ENCODE data around the gene ASPHD2. TPM values are rescaled to one million over a fixed set of nuclear protein-coding genes. Genes with fewer than 3 reads are reported as not detected.

ASPHD2 gene
- total RNA-seq, 1 donor from 2014 or later, result 2.1 TPM

DNA sequence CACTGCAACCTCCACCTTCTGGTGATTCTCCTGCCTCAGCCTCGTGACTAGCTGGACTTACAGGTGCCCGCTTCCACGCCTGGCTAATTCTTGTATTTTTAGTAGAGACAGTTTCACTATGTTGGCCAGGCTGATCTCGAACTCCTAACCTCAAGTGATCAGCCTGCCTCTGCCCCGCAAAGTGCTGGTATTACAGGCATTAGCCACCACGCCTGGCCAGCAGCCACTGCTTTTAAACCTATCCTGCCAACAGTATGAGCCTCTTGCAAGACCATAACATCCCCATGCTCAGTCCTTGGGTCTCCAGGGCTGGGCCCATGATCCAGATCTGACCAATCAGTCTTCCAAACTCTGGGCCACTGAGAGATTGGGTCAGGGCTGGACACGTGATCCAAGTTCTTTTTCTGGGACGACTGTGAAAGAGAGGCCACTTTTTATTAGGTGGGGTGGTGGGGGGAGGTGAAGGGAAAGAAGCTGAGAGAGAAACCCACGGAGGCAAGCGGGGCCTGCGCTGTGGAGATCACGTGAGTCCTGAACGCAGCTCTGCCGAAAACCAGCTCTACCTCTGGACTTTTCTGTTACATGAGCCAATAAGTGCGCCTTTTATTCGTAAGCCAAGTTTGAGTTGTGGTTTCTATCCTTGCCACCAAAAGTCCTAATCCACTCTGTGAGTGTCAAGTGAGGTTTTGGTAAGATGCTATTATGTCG is 17.9 kb downstream of the ASPHD2 start:
- ATAC-seq, result no peak

DNA sequence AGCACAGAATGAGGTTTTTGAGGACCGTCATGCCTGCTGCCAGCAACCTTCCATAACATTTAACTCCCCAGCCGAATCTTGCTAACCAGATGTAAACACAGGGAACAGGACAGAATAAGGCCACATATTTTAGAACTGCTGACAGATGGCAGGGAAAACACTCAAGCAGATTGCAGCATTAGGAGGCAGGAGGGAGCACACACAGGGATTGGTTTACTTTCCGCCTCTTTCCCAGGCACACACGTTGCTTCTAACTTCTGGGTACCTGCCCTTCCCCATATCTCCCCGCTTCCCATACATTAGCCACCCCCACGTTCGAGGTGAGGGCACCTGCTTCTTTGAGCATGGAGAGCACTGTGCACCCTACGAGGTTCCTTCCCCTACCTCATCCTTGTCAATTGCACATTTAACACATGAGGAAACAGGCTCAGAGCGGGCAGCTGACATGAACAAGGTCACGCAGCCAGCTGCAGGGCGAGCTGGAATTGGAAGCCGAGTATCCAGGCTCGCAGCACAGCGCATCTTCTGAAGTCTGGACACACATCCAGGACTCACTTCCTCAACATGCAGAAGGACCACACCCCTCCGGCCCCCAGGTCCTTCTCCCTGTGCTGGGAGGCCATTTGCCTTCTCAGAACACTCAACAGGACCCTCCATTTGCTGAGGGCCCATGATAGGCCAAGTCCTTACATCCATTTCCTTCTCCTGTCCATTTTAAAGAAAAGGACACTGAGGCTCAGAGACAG is 18.7 kb downstream of the ASPHD2 start:
- no peak for ATAC-seq

DNA sequence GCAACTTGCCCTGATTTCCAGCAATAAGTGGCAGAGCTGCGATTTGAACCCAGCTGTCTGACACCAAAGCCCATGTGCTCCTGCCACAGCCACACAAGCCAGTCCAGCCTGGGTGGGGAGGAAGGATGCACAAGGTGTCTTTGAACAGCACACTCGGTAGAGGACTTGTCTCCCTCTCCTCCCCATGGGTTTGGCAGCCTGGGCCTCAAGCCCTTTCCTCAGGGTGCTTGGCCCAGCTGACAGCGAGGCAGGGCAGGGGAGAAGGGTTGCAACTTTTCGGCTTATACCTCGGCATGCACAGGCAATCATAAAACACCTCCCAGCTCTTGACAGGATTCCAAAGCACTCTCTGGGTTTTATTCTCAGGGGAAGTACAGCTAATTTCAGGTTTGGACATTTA is 19.3 kb downstream of the ASPHD2 start:
- no peak for ATAC-seq

DNA sequence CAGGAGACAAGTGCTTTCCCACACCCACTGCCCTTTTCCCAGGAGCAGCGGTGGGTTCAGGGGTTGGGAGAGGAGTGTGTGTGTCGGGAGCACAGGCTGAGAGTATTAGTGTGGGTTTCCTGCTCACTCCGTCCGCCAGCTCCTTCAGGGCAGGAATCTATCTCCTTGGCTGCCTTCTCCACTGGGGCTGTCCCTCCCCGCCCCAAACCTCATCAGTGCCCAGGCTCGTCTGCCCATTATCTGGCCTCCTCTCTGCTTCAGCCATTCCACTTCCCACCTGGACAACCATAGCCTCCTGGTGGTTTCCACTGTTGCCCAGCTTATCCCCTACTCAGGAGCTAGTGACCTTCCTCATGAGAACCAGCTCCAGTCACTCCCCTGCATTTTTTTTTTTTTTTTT is 19.9 kb downstream of the ASPHD2 start:
- no peak for ATAC-seq

DNA sequence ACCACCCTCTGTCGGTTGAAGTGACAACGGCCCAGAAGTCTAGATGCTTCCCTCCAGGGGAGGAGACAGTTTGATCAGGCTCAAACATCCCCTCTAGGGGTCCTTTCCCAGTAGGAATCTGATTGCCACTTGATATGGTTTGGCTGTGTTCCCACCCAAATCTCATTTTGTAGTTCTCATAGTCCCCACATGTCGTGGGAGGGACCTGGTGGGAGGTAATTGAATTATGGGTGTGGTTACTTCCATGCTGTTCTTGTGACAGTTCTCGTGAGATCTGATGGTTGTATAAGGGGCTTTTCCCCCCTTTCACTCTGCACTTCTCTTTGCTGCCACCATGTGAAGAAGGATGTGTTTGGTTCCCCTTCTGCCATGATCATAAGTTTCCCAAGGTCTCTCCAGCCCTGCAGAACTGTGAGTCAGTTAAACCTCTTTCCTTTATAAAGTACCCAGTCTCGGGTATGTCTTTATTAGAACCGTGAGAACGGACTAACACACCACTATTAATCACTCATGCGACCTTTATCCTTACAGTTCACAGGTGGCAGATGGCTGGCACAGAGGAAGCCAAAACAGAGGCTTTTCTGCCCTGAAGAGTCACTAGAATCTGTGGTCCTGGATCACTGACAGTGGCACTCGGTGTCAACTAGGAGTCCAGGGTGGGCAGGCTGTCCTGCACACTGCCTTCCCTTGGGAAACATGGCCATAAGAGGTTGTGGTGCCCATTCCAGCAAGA is 21.6 kb downstream of the ASPHD2 start:
- no peak for ATAC-seq

DNA sequence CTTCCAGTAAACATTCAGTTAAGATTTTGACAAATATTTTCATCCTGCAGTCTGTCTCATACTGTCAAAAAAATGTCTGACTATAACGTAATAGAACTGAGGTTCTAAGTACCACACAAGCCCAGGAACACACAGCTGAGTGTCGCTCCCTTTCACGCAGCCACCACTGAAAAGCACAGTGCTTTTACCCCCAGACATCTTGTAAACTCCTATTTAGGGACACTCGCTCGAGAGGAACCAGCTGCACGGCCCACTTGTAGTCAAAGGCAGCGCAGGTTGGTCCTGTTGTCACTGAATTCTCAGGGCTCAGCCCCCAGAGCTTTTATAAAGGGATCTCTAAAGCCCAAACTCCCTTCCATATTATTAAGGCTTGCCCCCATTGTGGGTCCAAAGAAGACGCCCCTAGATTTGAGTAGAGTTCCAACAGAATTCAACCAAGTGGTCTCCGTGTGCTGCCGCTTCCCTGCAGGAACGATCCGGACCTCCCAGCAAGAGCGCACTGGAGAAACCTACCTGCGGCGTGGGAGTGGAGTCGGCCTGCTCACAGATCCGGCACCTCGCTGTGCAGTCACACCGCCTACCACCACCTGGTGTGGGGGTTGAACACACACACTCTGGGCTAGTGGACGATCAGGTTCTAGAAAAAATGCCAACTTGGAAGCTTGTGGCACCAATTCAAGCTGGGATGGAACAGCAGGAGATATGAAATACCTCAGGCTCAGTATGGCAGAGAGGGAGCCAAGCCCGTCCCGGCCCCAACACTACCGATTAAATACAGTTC is 23.4 kb downstream of the ASPHD2 start:
- ATAC-seq, result no peak

DNA sequence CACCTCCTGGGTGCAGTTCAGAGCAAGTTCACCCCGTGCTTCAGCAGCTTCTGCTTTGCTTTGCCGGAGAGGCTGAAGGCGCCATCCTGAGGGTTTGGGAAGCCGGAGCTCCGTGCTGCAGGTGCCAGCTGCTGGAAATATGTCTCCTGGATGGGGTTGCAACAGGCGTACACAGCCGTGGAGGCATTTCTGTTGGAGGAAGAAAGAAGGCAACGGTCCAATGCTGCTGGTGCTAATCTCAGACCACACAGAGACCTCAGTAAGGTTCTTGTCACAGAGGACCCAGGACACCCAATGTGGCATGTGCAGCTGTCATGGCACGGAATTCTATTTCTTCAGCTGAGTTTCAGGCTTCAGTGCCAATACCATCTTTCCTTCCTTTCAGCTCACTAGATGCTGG is 24.2 kb downstream of the ASPHD2 start:
- no peak for ATAC-seq

DNA sequence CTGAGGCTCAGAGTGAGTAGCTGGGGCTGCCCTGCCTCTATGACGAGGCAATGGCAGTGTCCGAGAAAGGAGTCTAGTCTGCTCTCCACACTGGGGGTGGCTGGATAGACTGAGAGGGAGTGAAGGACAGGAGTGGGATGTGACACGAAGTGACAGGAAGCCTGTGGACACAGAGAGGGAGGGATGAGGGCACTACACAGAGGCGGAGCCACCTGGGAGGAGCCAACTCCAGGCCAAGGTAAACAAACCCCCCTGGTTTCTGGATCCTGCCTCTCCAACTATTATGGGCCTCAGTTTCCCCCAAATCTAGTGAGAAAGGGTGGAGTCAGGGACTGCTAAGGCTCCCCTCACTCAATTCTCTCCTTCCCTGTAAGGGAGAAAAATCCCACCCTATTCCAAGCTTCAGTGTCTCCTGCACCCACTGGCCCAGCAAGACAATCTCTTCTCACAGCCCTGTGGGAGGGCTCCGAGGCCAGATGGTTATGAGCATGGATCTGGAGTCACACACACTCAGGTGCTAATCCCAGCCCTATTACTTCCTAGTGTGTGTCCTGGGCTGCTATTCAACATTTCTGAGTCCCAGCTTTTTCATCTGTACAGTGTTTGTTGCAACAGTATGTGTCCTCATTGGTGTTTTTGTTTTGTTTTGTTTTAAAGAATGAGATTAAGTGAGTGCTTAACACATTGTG is 24.9 kb downstream of the ASPHD2 start:
- peak; percentile 10 for ATAC-seq

DNA sequence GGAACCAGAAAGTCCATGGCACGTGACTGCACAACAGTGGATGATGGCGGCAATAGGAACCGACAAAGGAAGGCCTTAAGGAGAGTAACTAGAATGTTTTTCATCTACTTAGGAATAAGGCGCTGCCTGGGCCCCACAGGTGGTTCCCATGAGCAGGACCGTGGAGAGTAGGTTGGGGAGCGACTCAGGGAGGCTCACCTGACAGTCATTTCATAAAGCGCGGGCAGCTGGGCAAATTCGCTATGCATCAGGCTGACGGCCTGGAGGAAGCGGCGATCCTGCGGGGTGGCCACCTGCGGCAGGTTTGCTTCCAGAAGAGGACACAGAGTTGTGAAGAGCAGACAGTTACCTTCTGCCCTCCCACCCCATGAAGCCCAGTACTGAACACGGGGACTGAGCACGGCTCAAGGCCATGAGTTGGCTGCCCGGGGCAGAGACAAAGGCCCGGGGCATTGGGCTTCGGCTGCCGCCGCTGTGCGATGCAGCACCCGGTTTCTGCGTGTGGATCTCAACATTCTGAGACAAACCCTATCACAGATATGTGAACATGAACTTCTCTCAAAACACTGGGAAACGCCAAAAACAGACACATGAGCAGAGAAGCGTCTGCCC is 28.7 kb downstream of the ASPHD2 start:
- no peak for ATAC-seq

DNA sequence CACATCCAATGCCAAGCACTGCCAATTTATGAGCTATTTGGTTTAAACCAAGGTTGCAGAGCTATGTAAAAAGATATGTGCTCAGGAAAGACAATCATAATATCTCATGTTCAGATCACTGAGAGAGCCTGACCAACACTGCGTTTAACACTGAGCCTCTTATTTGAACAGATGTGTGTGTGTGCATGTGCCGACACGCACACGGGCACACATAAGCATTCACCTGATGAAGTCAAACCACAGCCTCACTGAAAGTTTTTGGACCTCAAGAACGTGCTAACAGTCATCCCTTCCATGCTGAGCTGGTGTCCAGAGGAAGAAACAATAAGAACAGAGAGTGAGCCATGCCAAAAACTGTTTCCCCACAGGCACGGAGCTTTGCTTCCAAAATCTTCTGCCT is 31.1 kb downstream of the ASPHD2 start:
- ATAC-seq, result peak; percentile 30

DNA sequence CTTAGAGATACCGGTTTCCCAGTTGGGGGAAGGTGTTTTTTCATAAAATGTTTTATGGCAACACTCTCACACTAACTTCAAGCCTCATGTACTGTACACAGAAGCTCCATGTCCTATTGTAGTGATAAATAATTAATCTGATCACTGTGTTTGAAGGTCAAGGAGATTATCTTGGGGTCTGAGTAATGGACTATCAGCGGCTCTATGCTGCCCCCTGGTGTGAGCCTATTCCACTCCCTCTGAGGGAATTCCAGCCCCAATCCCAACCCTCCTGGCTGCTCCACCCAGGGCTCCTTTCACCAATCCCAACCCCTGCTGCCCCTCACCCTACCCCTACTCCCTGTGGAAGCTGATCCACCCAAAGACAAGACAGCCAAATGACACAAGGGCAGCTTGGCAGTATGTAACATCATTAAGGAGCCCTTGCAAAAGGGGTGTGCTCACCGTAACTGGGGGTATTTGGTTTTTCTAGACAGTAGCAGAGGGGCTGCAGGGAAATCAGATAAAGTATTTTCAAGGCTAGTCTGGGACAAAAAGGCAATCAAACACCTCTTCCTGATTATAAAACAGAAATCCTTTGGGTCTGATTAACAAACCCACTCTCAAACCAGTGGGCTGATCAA is 32.2 kb downstream of the ASPHD2 start:
- ATAC-seq, result peak; percentile 59

DNA sequence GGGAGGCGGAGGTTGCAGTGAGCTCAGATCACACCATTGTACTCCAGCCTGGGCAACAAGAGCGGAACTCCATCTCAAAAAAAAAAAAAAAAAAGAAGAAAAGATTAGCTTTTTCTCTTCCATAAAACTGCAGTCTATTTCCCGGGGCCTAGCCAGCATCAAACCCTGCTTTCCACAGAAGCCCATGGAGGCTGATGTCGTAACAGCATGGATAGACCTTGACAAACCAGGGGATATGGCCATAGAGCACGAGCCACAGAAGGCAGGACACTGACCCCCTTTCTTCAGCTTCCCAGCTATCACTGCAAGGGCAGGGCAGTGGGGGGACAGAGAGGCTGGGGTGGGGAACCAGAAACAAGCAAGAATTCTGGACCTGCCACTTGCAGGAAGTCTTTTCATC is 33.0 kb downstream of the ASPHD2 start:
- no peak for ATAC-seq

DNA sequence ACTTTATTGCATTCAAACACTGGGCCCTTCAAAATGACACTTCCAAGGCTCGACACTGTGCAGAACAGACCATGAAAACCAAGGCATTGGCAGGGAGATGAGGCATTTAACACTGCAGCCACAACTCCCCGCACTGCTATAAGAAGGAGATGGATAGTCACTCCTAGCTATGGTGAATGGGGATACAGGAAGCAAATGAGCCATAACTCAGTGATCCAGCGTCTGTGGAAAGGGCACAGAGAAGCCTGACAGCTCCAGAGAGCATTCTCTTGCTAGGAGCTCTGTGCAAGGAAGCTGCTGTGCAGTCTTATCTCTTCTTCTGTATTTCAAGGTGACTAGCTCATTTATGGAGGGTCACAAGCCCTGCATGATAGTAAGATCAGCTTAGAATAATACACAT is 33.6 kb downstream of the ASPHD2 start:
- no peak for ATAC-seq

DNA sequence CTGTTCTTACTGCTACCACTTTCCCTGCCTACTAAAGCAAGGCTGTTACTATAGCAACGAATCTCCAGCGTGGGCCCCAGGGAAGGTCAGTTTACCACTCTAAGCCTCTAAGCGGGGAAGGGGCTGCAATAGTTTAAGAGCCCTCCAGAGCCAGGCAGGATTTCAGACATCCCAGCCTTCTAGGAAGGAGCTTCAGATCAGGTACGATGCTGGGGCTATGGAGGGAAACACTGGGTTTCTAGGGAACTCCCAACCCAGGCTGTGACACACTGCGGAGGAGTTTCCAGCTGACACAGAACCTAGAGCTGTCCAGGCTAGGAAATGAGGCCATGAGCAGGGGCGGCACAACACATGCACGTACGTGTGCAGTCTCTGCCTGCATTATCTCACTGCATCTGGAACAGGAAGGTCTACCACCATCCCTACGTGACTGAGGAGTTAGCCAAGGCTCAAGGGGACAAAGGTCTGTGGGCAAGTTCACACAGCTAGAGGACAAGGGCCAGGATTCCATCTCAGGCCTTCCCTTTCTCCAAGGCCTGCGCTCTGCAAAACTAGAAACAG is 34.1 kb downstream of the ASPHD2 start:
- no peak for ATAC-seq

DNA sequence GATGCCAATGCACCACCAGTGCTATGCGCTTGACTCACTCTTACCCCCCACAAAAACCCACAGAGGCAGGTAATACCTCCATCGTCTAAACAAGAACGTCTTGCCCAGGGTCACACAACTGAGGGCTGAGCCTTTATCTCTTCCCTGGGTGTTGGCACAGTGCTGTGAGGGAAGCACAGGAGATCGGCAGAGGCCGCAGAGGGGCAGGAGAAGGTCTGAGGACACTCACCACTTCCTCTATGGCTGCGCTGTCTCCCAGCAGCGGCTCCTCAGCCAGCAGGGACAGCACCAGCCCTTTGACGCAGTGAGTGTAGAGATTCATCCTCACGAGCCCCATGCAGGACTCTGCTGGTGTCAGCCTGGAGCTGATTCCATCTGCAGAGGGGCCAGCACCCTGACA is 34.6 kb downstream of the ASPHD2 start:
- ATAC-seq, result no peak

DNA sequence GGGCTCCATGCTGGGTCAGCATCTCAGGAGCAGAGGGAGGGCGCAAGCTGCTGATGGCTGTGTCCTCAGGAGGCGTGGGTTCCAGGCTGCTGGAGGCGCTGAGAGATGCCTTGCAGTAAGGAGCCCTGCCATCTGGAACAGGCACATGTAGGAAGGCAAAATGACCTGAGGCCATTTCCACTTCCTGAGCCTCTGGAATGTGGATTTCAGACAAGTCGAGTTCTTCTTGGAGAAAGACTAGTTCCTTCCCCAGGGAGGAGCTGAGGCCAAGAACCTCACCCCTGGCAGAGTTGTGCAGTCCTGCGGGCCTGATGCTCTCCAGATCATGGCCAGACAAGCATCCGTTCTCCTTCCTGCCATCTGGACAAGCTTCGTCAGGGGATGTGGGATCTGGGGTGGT is 35.3 kb downstream of the ASPHD2 start:
- no peak for ATAC-seq

DNA sequence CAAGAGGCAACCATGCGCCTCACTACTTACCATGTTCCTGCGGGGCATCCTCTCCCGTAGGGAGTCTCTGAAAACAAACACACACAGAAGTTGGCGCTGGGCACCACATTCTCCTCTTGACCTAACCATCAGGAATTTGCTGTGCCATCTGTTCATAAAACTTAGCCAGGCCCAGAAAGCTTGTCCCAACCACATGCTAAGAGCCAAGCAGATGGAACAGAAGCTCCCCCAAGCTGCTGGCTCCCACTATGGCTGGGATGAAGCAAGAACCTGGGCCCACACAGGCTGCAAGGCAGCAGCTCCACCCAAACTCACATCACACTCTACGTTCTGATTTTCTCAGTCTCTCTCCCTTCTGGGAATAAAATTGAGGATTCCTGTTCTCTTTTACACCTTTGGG is 37.1 kb downstream of the ASPHD2 start:
- ATAC-seq, result no peak

DNA sequence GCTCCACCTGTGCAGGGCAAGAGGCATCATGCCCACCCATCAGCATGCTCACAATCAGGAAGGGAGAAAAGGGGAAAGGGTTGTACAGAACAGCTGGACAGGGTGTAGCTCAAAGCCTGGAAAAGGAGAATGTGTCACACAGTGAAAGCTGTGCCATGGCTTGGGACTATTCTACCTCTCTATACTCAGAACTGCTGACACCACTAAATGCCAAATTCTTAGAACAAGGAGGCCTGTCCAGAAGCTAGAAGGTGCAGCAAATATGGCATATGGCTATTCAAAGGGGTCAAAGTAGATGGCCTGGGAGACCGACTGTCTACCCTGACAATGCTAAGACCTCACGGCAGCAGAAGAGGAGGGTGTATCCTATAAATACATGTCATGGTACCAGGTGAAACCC is 41.7 kb downstream of the ASPHD2 start:
- ATAC-seq, result peak; percentile 5

DNA sequence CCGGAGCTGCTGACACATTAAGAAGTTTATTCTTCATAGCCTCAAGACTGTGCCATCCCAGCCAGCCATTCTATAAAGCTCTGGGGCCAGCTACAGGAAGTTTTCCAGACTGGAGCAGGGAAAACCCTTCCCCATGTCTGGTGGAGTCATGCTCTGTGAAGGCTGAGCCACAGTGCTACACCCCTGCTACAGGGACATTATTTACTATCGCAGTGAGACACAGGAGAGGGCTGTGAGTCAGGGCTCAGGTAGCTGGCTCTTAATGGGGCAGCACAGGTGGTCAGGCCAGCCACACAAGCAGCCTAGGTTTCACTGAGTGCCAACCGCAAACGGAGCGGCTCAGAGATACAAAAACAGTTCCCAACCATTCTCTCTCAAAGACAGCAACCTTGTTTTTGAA is 42.5 kb downstream of the ASPHD2 start:
- peak; percentile 97 for ATAC-seq

DNA sequence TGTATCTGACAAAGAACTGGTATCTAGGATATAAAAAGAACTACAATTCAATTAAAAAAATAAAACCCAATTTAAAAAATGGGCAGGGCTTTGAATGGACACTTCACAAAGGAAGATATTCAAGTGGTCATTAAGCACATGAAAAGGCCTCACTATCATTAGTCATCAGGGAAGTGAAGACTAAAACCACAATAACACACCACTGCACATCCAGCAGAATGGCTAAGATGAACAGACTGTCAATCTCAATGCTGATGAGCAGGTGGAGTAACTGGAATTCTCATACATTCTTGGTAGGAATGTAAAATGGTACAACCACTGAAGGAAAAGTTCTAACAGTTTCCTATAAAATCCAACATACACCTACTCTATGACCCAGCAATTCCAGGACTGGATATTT is 45.6 kb downstream of the ASPHD2 start:
- ATAC-seq, result no peak

Measured in esophagus mucosa (tissue), 1 donor.